Measurements from ENCODE around the gene NUF2.
"Not testable (repeated sequence)": the region's sequence is repeated elsewhere in the genome, so short reads cannot be mapped to it uniquely, and the experiment has no call there.

NUF2 gene

DNA sequence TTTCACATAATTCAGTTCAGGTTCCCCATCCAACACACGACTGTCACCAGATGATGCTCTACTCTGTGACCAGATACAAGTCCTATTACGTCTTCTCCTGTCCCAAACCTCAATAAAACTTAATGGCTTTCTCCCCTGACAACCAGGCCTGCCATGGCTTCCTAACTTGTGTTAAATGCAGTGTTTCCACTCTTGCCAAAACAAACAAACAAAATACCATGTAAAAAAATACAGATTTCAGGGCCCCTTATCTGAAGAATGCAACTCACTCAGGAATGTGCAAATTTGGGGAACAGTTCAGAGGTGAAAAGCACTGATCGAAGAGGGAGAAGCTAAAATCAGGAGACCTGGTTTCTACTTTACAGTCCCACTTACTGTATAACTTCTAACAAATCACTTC, 863 bp upstream of the NUF2 start:
- Histone ChIP-seq H3K4me3 (ENCODE audit: low read length) (peak overlapping the region; percentile 90), H3K9me3 (ENCODE audit: insufficient read depth, low read length) (no peaks in the 10 kb centered on the region), H3K36me3 (replicated peaks; ENCODE audit: low read depth, low read length) (peaks cover 3% of the 10 kb centered on the region), H2AFZ (ENCODE audit: low read depth, low read length) (peak overlapping the region; percentile 92), H4K20me1 (ENCODE audit: insufficient read depth, low read length) (no peaks in the 10 kb centered on the region), H3K4me1 (ENCODE audit: low read length) (peaks cover 17% of the 10 kb centered on the region), H3K27me3 (ENCODE audit: low read depth, low read length) (no peaks in the 10 kb centered on the region), H3K79me2 (ENCODE audit: low read length) (peaks cover 47% of the 10 kb centered on the region), H3K9ac (ENCODE audit: low read length) (peak overlapping the region; percentile 93), H3K27ac (ENCODE audit: low read length) (peak overlapping the region; percentile 74), H3K4me2 (ENCODE audit: low read length) (peak overlapping the region; percentile 94)
- no peak for TF ChIP-seq EZH2phosphoT487 (IDR thresholded peaks at IDR 0.05; ENCODE audit: low read depth)
- TF ChIP-seq, protein P1, sequence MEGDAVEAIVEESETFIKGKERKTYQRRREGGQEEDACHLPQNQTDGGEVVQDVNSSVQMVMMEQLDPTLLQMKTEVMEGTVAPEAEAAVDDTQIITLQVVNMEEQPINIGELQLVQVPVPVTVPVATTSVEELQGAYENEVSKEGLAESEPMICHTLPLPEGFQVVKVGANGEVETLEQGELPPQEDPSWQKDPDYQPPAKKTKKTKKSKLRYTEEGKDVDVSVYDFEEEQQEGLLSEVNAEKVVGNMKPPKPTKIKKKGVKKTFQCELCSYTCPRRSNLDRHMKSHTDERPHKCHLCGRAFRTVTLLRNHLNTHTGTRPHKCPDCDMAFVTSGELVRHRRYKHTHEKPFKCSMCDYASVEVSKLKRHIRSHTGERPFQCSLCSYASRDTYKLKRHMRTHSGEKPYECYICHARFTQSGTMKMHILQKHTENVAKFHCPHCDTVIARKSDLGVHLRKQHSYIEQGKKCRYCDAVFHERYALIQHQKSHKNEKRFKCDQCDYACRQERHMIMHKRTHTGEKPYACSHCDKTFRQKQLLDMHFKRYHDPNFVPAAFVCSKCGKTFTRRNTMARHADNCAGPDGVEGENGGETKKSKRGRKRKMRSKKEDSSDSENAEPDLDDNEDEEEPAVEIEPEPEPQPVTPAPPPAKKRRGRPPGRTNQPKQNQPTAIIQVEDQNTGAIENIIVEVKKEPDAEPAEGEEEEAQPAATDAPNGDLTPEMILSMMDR (IDR thresholded peaks at IDR 0.05; ENCODE audit: low read depth, low read length), result no peak

- H3K36me3 ChIP-seq (replicated peaks; ENCODE audit: low read depth, low read length); H4K20me1 ChIP-seq (ENCODE audit: insufficient read depth, low read length); H2AFZ ChIP-seq (ENCODE audit: low read depth, low read length); H3K27ac ChIP-seq (ENCODE audit: low read length); H3K27me3 ChIP-seq (ENCODE audit: low read depth, low read length); H3K9me3 ChIP-seq (ENCODE audit: insufficient read depth, low read length): not testable (repeated sequence)
- Histone ChIP-seq H3K4me3 (ENCODE audit: low read length) (peak overlapping the region; percentile 90), H3K9ac (ENCODE audit: low read length) (peak overlapping the region; percentile 83; the same call in 1 of the 2 replicates), H3K4me1 (ENCODE audit: low read length) (peaks cover 17% of the 10 kb centered on the region), H3K79me2 (ENCODE audit: low read length) (peaks cover 47% of the 10 kb centered on the region), H3K4me2 (ENCODE audit: low read length) (peak overlapping the region; percentile 85)
These were observed 1.6 kb downstream of the NUF2 start for GRCh38 chr1:163323339-163323738.

- TF ChIP-seq EZH2phosphoT487 (IDR thresholded peaks at IDR 0.05; ENCODE audit: low read depth), result no peak
- TF ChIP-seq, protein P1 (IDR thresholded peaks at IDR 0.05; ENCODE audit: low read depth, low read length), result no peak
- H3K9ac ChIP-seq (ENCODE audit: low read length), result no peak overlapping the region
- no peak overlapping the region for H3K4me3 ChIP-seq (ENCODE audit: low read length)
- no peaks in the 10 kb centered on the region for H3K27me3 ChIP-seq (ENCODE audit: low read depth, low read length)
- no peaks in the 10 kb centered on the region for H4K20me1 ChIP-seq (ENCODE audit: insufficient read depth, low read length)
- no peaks in the 10 kb centered on the region for H3K9me3 ChIP-seq (ENCODE audit: insufficient read depth, low read length)
- H3K79me2 ChIP-seq (ENCODE audit: low read length), result no peaks in the 10 kb centered on the region
- H2AFZ ChIP-seq (ENCODE audit: low read depth, low read length), result no peak overlapping the region
- H3K4me2 ChIP-seq (ENCODE audit: low read length), result no peak overlapping the region
- H3K27ac ChIP-seq (ENCODE audit: low read length), result no peak overlapping the region
- no peaks in the 10 kb centered on the region for H3K4me1 ChIP-seq (ENCODE audit: low read length)
- peaks cover 64% of the 10 kb centered on the region for H3K36me3 ChIP-seq (replicated peaks; ENCODE audit: low read depth, low read length)
These were observed 9.4 kb downstream of the NUF2 start for GRCh38 chr1:163331116-163331515.

DNA sequence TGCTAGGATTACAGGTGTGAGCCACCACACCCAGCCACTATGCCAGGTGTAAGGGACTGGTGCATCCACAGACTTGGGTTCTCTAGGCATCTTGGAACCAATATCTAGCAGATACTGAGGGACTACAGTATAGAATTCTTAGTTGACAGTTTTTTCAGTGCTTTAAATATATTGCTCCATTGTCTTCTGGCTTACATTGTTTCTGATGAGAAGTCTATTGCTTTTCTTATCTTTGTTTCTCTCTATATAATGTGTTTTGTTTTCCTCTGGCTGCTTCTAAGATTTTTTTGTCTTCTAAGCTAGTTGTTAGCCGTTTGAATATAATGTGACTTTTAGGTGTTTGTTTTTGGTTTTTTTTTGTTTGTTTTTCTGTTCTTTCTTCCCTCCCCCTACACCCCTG, 13.5 kb downstream of the NUF2 start:
- no peak overlapping the region for H3K4me2 ChIP-seq (ENCODE audit: low read length)
- no peaks in the 10 kb centered on the region for H4K20me1 ChIP-seq (ENCODE audit: insufficient read depth, low read length)
- H2AFZ ChIP-seq (ENCODE audit: low read depth, low read length), result no peak overlapping the region
- no peaks in the 10 kb centered on the region for H3K9me3 ChIP-seq (ENCODE audit: insufficient read depth, low read length)
- H3K27me3 ChIP-seq (ENCODE audit: low read depth, low read length), result no peaks in the 10 kb centered on the region
- no peak overlapping the region for H3K4me3 ChIP-seq (ENCODE audit: low read length)
- H3K27ac ChIP-seq (ENCODE audit: low read length), result no peak overlapping the region
- H3K4me1 ChIP-seq (ENCODE audit: low read length), result no peaks in the 10 kb centered on the region
- no peaks in the 10 kb centered on the region for H3K79me2 ChIP-seq (ENCODE audit: low read length)
- H3K36me3 ChIP-seq (replicated peaks; ENCODE audit: low read depth, low read length), result peaks cover 68% of the 10 kb centered on the region
- H3K9ac ChIP-seq (ENCODE audit: low read length), result no peak overlapping the region
- TF ChIP-seq, protein P1 (IDR thresholded peaks at IDR 0.05; ENCODE audit: low read depth, low read length), result no peak
- no peak for TF ChIP-seq EZH2phosphoT487 (IDR thresholded peaks at IDR 0.05; ENCODE audit: low read depth)

DNA sequence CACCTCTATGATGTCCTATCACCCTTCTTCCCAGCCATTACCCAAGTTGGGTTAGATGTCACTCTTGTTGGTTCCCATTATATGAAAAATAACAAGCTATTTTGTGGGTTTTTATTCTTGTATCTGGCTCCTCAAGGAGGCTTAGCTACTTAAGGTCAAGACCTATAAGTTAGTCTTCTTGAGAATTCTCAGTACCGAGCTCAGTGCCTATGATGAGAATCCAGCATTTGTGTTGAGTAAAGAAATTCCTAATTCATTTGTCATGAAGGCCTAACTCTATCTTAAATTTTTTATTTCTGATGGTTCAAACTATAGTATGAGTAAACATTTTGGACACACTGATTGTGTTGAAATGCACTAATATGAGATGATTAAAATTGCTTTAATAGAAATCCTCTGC, 15.9 kb downstream of the NUF2 start:
- Histone ChIP-seq H3K27ac (ENCODE audit: low read length) (no peak overlapping the region), H3K36me3 (replicated peaks; ENCODE audit: low read depth, low read length) (peaks cover 53% of the 10 kb centered on the region), H2AFZ (ENCODE audit: low read depth, low read length) (no peak overlapping the region), H3K79me2 (ENCODE audit: low read length) (no peaks in the 10 kb centered on the region), H3K9me3 (ENCODE audit: insufficient read depth, low read length) (no peaks in the 10 kb centered on the region), H4K20me1 (ENCODE audit: insufficient read depth, low read length) (no peaks in the 10 kb centered on the region), H3K4me3 (ENCODE audit: low read length) (no peak overlapping the region), H3K4me1 (ENCODE audit: low read length) (no peaks in the 10 kb centered on the region), H3K9ac (ENCODE audit: low read length) (no peak overlapping the region), H3K4me2 (ENCODE audit: low read length) (no peak overlapping the region), H3K27me3 (ENCODE audit: low read depth, low read length) (no peaks in the 10 kb centered on the region)
- TF ChIP-seq, protein P1 (IDR thresholded peaks at IDR 0.05; ENCODE audit: low read depth, low read length), result no peak
- TF ChIP-seq EZH2phosphoT487 (IDR thresholded peaks at IDR 0.05; ENCODE audit: low read depth), result no peak

Measured in OCI-LY3 (cell line).